Stomach (tissue), 9 donors: ENCODE data around the gene GIMAP7. TPM values are rescaled to one million over a fixed set of nuclear protein-coding genes. Genes with fewer than 3 reads are reported as not detected.

ENCODE experiments used
- DNase-seq, 2 donors: peaks; one replicate each; pipeline versions ENCODE4 v3.0.0 to v3.0.0-alpha.2; 2013 to 2019
- H3K27ac ChIP-seq, 5 donors: fragments of 200-600 bp in 4 of 5; sonication (generic) in 4 of 5; one replicate each; pipeline ENCODE4 v1.5.1; 2013 to 2019; ENCODE audit warnings: mild to moderate bottlenecking in 1 of 5, moderate library complexity in 1 of 5
- H3K27me3 ChIP-seq, 3 donors: fragments of 200-600 bp; sonication (generic); one replicate each; pipeline ENCODE4 v1.5.1; 2017 to 2019; ENCODE audit warnings: mixed run types in 1 of 3
- H3K36me3 ChIP-seq, 4 donors: fragments of 200-600 bp; sonication (generic); 1 replicate in 3 of 4; 2 replicates in 1 of 4; pipeline ENCODE4 v1.5.1; 2016 to 2019
- H3K4me1 ChIP-seq, 4 donors: fragments of 200-600 bp; sonication (generic); one replicate each; pipeline ENCODE4 v1.5.1; 2016 to 2019
- H3K4me3 ChIP-seq, 4 donors: fragments of 200-600 bp; sonication (generic) in 3 of 4; one replicate each; pipeline ENCODE4 v1.5.1; 2016 to 2019; ENCODE audit warnings: mild to moderate bottlenecking in 1 of 4
- H3K9me3 ChIP-seq, 4 donors: fragments of 200-600 bp; sonication (generic); one replicate each; pipeline ENCODE4 v1.5.1; 2016 to 2019
- EP300 ChIP-seq: sonication (generic); formaldehyde crosslinking; IDR thresholded peaks from one replicate; pipeline ENCODE4 v1.6.1; 2017; ENCODE audit warnings: antibody characterized with exemption
- POLR2A ChIP-seq, 4 donors: fragments of 450-650 bp; IDR thresholded peaks; one replicate each; pipeline ENCODE4 v1.6.1; 2016; ENCODE audit warnings: antibody characterized with exemption in 4 of 4, control low read depth in 2 of 4, mild to moderate bottlenecking in 1 of 4, moderate library complexity in 1 of 4
- POLR2AphosphoS5 ChIP-seq, 3 donors: sonication (generic); formaldehyde crosslinking; IDR thresholded peaks; one replicate each; pipeline ENCODE4 v1.6.1; 2016; ENCODE audit warnings: antibody characterized with exemption in 3 of 3
- WGBS, 5 donors: extraction: QIAGEN DNeasy Blood & Tissue Kit in 3 of 5; methylation state at CpG; one replicate each; pipeline versions ENCODE4 v1.1.5 to v1.1.7; 2013 to 2018; 5-methylcytosine and 5-hydroxymethylcytosine counted together
- intact Hi-C: fragments of 100-400 bp; cut with DNase I; formaldehyde crosslinking; loops from one replicate; pipeline ENCODE4 v1.15.1; 2023; ENCODE audit warnings: low total_unique reads
- polyA plus RNA-seq, 3 donors: library from polyadenylated mRNA; stranded (reverse); fragments of 200-250 nt; gene quantifications; one replicate each; pipeline ENCODE4 v1.2.3, GENCODE V29; 2013
- total RNA-seq, 5 donors: library from RNA; depleted of rRNA; stranded (reverse); fragments of >200 nt; gene quantifications; one replicate each; pipeline versions ENCODE4 v1.1.0 to v1.2.3, GENCODE V29; 2014 to 2016
- TF ChIP-seq, protein P1 (sequence below), 7 experiments: fragments of 450-650 bp in 4 of 7; fragments of 200-600 bp in 3 of 7; sonication (generic) in 3 of 7; IDR thresholded peaks; one replicate each; pipeline ENCODE4 v1.5.1; 2016 to 2019; ENCODE audit warnings: antibody characterized with exemption in 7 of 7, control low read depth in 2 of 7, mild to moderate bottlenecking in 1 of 7
- donor health status: healthy with polysubstance abuse.
- donor health status: Bipolar disorder and iron deficiency.
- donor health status: healthy.

The GIMAP7 gene
- total and polyA plus RNA-seq, 8 donors = 1.2 to 15.9 (median 11.7) TPM; not detected in 1

DNA sequence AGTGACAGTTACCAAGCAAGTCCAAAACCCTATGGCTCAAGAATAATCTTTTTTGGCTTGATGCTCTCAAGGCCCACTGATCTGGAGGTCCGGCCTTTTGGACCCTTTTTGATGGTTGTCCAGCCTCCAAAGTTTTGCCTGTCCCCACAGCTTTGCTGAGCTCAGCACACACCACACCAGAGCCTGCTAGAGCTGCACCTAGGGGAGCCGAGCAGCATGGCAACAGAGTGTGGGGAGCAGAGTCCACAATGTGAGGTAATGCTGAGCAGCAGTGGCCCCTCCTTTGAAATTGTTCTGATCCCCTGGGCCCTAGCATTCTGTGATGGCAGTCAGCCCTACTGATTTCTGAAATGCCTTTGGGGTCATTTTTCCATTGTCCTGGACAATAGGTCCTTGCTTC lies 9.3 kb downstream of the GIMAP7 start:
- WGBS, 5 donors = 32 to 61% (median 44%) methylated on average over 2 of the region's 2 CpGs
- Histone ChIP-seq H3K4me1 (no peaks in the 10 kb centered on the region), H3K36me3 (peaks cover 0 to 4% (median 0%) of the 10 kb centered on the region in 4 donors), H3K27me3 (no peaks in the 10 kb centered on the region), H3K4me3 (no peak overlapping the region), H3K27ac (no peak overlapping the region), H3K9me3 (peaks cover 0 to 11% (median 4%) of the 10 kb centered on the region in 4 donors)
- TF ChIP-seq POLR2AphosphoS5 (IDR thresholded peaks at IDR 0.05) = no peak
- TF ChIP-seq EP300 = no peak
- TF ChIP-seq POLR2A (IDR thresholded peaks at IDR 0.05) = no peak
- TF ChIP-seq, protein P1, sequence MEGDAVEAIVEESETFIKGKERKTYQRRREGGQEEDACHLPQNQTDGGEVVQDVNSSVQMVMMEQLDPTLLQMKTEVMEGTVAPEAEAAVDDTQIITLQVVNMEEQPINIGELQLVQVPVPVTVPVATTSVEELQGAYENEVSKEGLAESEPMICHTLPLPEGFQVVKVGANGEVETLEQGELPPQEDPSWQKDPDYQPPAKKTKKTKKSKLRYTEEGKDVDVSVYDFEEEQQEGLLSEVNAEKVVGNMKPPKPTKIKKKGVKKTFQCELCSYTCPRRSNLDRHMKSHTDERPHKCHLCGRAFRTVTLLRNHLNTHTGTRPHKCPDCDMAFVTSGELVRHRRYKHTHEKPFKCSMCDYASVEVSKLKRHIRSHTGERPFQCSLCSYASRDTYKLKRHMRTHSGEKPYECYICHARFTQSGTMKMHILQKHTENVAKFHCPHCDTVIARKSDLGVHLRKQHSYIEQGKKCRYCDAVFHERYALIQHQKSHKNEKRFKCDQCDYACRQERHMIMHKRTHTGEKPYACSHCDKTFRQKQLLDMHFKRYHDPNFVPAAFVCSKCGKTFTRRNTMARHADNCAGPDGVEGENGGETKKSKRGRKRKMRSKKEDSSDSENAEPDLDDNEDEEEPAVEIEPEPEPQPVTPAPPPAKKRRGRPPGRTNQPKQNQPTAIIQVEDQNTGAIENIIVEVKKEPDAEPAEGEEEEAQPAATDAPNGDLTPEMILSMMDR (IDR thresholded peaks at IDR 0.05) = no peak
- DNase-seq = no peak
- intact Hi-C loops = no loop called here

DNA sequence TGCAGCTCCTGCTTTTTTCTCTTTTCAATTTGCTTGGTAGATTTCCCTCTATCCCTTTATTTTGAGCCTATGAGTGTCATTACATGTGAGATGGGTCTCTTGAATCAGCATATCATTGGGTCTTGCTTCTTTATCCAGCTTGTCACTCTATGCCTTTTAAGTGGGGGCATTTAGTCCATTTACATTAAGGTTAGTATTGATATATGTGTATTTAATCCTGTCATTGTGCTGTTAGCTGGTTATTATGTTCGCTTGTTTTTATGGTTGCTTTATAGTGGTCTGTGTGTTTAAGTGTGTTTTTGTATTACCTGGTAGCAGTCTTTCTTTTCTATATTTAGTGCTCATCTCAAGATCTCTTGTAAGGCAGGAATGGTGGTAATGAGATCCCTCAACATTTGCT lies 17.0 kb downstream of the GIMAP7 start:
- Histone ChIP-seq H3K27me3 (no peaks in the 10 kb centered on the region), H3K27ac (no peak overlapping the region), H3K36me3 (no peaks in the 10 kb centered on the region), H3K4me3 (no peak overlapping the region), H3K9me3 (peaks cover 0 to 37% (median 19%) of the 10 kb centered on the region in 4 donors), H3K4me1 (no peaks in the 10 kb centered on the region)
- TF ChIP-seq POLR2A (IDR thresholded peaks at IDR 0.05) (no peak), POLR2AphosphoS5 (IDR thresholded peaks at IDR 0.05) (no peak), EP300 (no peak)
- TF ChIP-seq, protein P1 (IDR thresholded peaks at IDR 0.05) = no peak
- WGBS, 5 donors = 86 to 94% (median 90%) methylated on average over 1 of the region's 1 CpG
- no peak for DNase-seq
- intact Hi-C loops = no loop called here

DNA sequence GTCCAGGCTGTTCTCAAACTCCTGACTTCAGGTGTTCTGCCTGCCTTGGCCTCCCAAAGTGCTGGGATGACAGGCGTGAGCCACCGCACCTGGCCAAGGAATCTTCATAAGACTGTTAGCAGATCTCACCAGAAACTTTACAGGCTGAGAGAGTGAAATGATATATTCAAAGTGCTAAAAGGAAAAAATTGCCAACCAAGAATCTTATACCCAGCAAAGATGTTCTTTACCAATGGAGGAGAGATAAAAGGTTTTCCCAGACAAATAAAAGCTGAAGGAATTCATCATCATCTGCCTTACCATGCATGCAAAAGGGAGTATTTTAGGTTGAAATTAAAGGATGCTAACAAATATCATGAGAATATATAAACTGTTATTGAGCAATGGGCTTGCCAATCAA lies 23.6 kb downstream of the GIMAP7 start:
- 90 to 100% (median 96%) methylated on average over 2 of the region's 2 CpGs for WGBS, 5 donors
- intact Hi-C loops = no loop called here
- DNase-seq = no peak
- H3K4me3 ChIP-seq = no peak overlapping the region
- H3K36me3 ChIP-seq = no peaks in the 10 kb centered on the region
- TF ChIP-seq POLR2AphosphoS5 (IDR thresholded peaks at IDR 0.05) (no peak), POLR2A (IDR thresholded peaks at IDR 0.05) (no peak), EP300 (no peak)
- TF ChIP-seq, protein P1 (IDR thresholded peaks at IDR 0.05) = no peak
- no peaks in the 10 kb centered on the region for H3K27me3 ChIP-seq
- no peak overlapping the region for H3K27ac ChIP-seq
- H3K9me3 ChIP-seq = peaks cover 7 to 77% (median 50%) of the 10 kb centered on the region in 4 donors
- H3K4me1 ChIP-seq = no peaks in the 10 kb centered on the region

GRCh38 chr7:150553163-150553562 lies 38.5 kb downstream of the GIMAP7 start:
- Histone ChIP-seq H3K27me3 (no peaks in the 10 kb centered on the region), H3K4me3 (no peak overlapping the region), H3K27ac (no peak overlapping the region), H3K9me3 (peaks cover 0 to 24% (median 11%) of the 10 kb centered on the region in 4 donors), H3K4me1 (no peaks in the 10 kb centered on the region), H3K36me3 (no peaks in the 10 kb centered on the region)
- DNase-seq = no peak
- intact Hi-C loops = no loop called here
- TF ChIP-seq POLR2AphosphoS5 (IDR thresholded peaks at IDR 0.05) = no peak
- TF ChIP-seq POLR2A (IDR thresholded peaks at IDR 0.05) = no peak
- no peak for TF ChIP-seq EP300
- TF ChIP-seq, protein P1 (IDR thresholded peaks at IDR 0.05) = no peak
